ENCODE results near the gene PCBD2. TPM values are rescaled to one million over a fixed set of nuclear protein-coding genes. Genes with fewer than 3 reads are reported as not detected.
A peak's percentile ranks its signal among the peaks of the same experiment; 100 is the strongest.

PCBD2 gene
- polyA plus RNA-seq, 3 donors from 2014 or later = 2.8 to 9.3 (median 7.1) TPM

GRCh38 chr5:134948911-134949310, 44.0 kb downstream of the PCBD2 start:
- Mint-ChIP-seq H3K27me3 (ENCODE audit: low read depth in 3 of 3) (no peaks in the 10 kb centered on the region), H3K27ac (no peak overlapping the region), H3K9me3 (no peaks in the 10 kb centered on the region), H3K4me3 (no peak overlapping the region), H3K4me1 (no peaks in the 10 kb centered on the region), H3K36me3 (no peaks in the 10 kb centered on the region)
- no peak for DNase-seq

- Mint-ChIP-seq H3K27ac (no peak overlapping the region), H3K36me3 (peaks cover 2 to 3% (median 3%) of the 10 kb centered on the region in 3 donors), H3K4me3 (no peak overlapping the region), H3K9me3 (peaks cover 0 to 3% (median 0%) of the 10 kb centered on the region in 6 donors), H3K4me1 (no peaks in the 10 kb centered on the region), H3K27me3 (ENCODE audit: low read depth in 3 of 3) (no peaks in the 10 kb centered on the region)
- DNase-seq = no peak
Measured at GRCh38 chr5:134949316-134949715, 44.4 kb downstream of the PCBD2 start.

- Mint-ChIP-seq H3K4me3 (no peak overlapping the region), H3K9me3 (peaks cover 0 to 11% (median 5%) of the 10 kb centered on the region in 6 donors), H3K4me1 (peaks cover 6 to 15% of the 10 kb centered on the region in 2 donors), H3K36me3 (peaks cover 8 to 24% (median 9%) of the 10 kb centered on the region in 3 donors), H3K27ac (peak overlapping the region in 4 of 6 donors; percentile 10 to 83 (median 64)), H3K27me3 (ENCODE audit: low read depth in 3 of 3) (peaks cover 0 to 2% (median 0%) of the 10 kb centered on the region in 3 donors)
- peak in 1 of 3 donors; percentile 4 for DNase-seq
Measured at GRCh38 chr5:134957920-134958608, 53.1 kb downstream of the PCBD2 start.

GRCh38 chr5:134958755-134959154, 53.8 kb downstream of the PCBD2 start:
- peaks cover 8 to 24% (median 9%) of the 10 kb centered on the region in 3 donors for H3K36me3 Mint-ChIP-seq
- peaks cover 6 to 15% of the 10 kb centered on the region in 2 donors for H3K4me1 Mint-ChIP-seq
- peaks cover 0 to 2% (median 0%) of the 10 kb centered on the region in 3 donors for H3K27me3 Mint-ChIP-seq (ENCODE audit: low read depth in 3 of 3)
- H3K9me3 Mint-ChIP-seq = peaks cover 0 to 11% (median 5%) of the 10 kb centered on the region in 6 donors
- H3K27ac Mint-ChIP-seq = peak overlapping the region in 1 of 6 donors; percentile 12
- DNase-seq = no peak
- H3K4me3 Mint-ChIP-seq = no peak overlapping the region

- Mint-ChIP-seq H3K27ac (no peak overlapping the region), H3K4me3 (no peak overlapping the region), H3K36me3 (peaks cover 3 to 20% (median 4%) of the 10 kb centered on the region in 3 donors), H3K4me1 (peaks cover 11 to 26% of the 10 kb centered on the region in 2 donors), H3K9me3 (no peaks in the 10 kb centered on the region), H3K27me3 (ENCODE audit: low read depth in 3 of 3) (no peaks in the 10 kb centered on the region)
- no peak for DNase-seq
Measured at GRCh38 chr5:134963098-134963497, 58.2 kb downstream of the PCBD2 start.

GRCh38 chr5:134964359-134965270, 59.7 kb downstream of the PCBD2 start:
- peaks cover 4 to 19% (median 7%) of the 10 kb centered on the region in 3 donors for H3K36me3 Mint-ChIP-seq
- no peaks in the 10 kb centered on the region for H3K9me3 Mint-ChIP-seq
- H3K27me3 Mint-ChIP-seq (ENCODE audit: low read depth in 3 of 3) = no peaks in the 10 kb centered on the region
- peaks cover 6 to 16% of the 10 kb centered on the region in 2 donors for H3K4me1 Mint-ChIP-seq
- H3K27ac Mint-ChIP-seq = peak overlapping the region in 2 of 6 donors; percentile 29 to 55
- peak in 1 of 3 donors; percentile 2 for DNase-seq
- no peak overlapping the region for H3K4me3 Mint-ChIP-seq

GRCh38 chr5:134965271-134965825, 60.4 kb downstream of the PCBD2 start:
- H3K9me3 Mint-ChIP-seq = no peaks in the 10 kb centered on the region
- no peak overlapping the region for H3K27ac Mint-ChIP-seq
- DNase-seq = no peak
- H3K36me3 Mint-ChIP-seq = peaks cover 4 to 21% (median 10%) of the 10 kb centered on the region in 3 donors
- H3K4me3 Mint-ChIP-seq = no peak overlapping the region
- peaks cover 6 to 16% of the 10 kb centered on the region in 2 donors for H3K4me1 Mint-ChIP-seq
- H3K27me3 Mint-ChIP-seq (ENCODE audit: low read depth in 3 of 3) = no peaks in the 10 kb centered on the region

GRCh38 chr5:134967607-134968006, 62.7 kb downstream of the PCBD2 start, which contains the start of gene CATSPER3:
TSS of gene CATSPER3 (plus strand) at chr5:134967907. CDS start at chr5:134967992, 85 bp downstream.
- no peak for DNase-seq
- Mint-ChIP-seq H3K9me3 (no peaks in the 10 kb centered on the region), H3K4me3 (no peak within 1 kb of the TSS), H3K4me1 (peaks cover 6 to 16% of the 10 kb centered on the region in 2 donors), H3K36me3 (peaks cover 4 to 16% (median 10%) of the 10 kb centered on the region in 3 donors), H3K27ac (no peak within 1 kb of the TSS), H3K27me3 (ENCODE audit: low read depth in 3 of 3) (no peaks in the 10 kb centered on the region)

GRCh38 chr5:134968055-134968454, 63.1 kb downstream of the PCBD2 start:
- peaks cover 6 to 16% of the 10 kb centered on the region in 2 donors for H3K4me1 Mint-ChIP-seq
- no peak overlapping the region for H3K27ac Mint-ChIP-seq
- H3K27me3 Mint-ChIP-seq (ENCODE audit: low read depth in 3 of 3) = no peaks in the 10 kb centered on the region
- peaks cover 4 to 15% (median 10%) of the 10 kb centered on the region in 3 donors for H3K36me3 Mint-ChIP-seq
- no peaks in the 10 kb centered on the region for H3K9me3 Mint-ChIP-seq
- no peak for DNase-seq
- H3K4me3 Mint-ChIP-seq = no peak overlapping the region

- DNase-seq = no peak
- Mint-ChIP-seq H3K27ac (no peak overlapping the region), H3K4me1 (peaks cover 5 to 14% of the 10 kb centered on the region in 2 donors), H3K36me3 (peaks cover 4 to 14% (median 10%) of the 10 kb centered on the region in 3 donors), H3K4me3 (no peak overlapping the region), H3K27me3 (ENCODE audit: low read depth in 3 of 3) (no peaks in the 10 kb centered on the region), H3K9me3 (no peaks in the 10 kb centered on the region)
Measured at GRCh38 chr5:134969166-134969565, 64.2 kb downstream of the PCBD2 start.

- Mint-ChIP-seq H3K36me3 (peaks cover 8 to 14% (median 12%) of the 10 kb centered on the region in 3 donors), H3K27me3 (ENCODE audit: low read depth in 3 of 3) (no peaks in the 10 kb centered on the region), H3K27ac (no peak overlapping the region)
Measured at GRCh38 chr5:134975078-134975715, 70.3 kb downstream of the PCBD2 start.

GRCh38 chr5:134975843-134976242, 70.9 kb downstream of the PCBD2 start:
- H3K4me1 Mint-ChIP-seq = no peaks in the 10 kb centered on the region
- H3K9me3 Mint-ChIP-seq = peaks cover 1 to 14% (median 7%) of the 10 kb centered on the region in 6 donors
- H3K36me3 Mint-ChIP-seq = peaks cover 8 to 14% (median 12%) of the 10 kb centered on the region in 3 donors
- H3K27me3 Mint-ChIP-seq (ENCODE audit: low read depth in 3 of 3) = no peaks in the 10 kb centered on the region
- no peak overlapping the region for H3K4me3 Mint-ChIP-seq
- H3K27ac Mint-ChIP-seq = no peak overlapping the region
- no peak for DNase-seq

More at GRCh38 chr5:134975078-134975715, 70.3 kb downstream of the PCBD2 start:
- no peak overlapping the region for H3K4me3 Mint-ChIP-seq
- no peak for DNase-seq
- H3K4me1 Mint-ChIP-seq = no peaks in the 10 kb centered on the region
- H3K9me3 Mint-ChIP-seq = peaks cover 1 to 12% (median 6%) of the 10 kb centered on the region in 6 donors

GRCh38 chr5:134976841-134977240, 71.9 kb downstream of the PCBD2 start:
- Mint-ChIP-seq H3K4me1 (no peaks in the 10 kb centered on the region), H3K27me3 (ENCODE audit: low read depth in 3 of 3) (peaks cover 0 to 2% (median 0%) of the 10 kb centered on the region in 3 donors), H3K27ac (no peak overlapping the region), H3K4me3 (no peak overlapping the region), H3K9me3 (peaks cover 7 to 24% (median 13%) of the 10 kb centered on the region in 6 donors), H3K36me3 (peaks cover 8 to 17% (median 13%) of the 10 kb centered on the region in 3 donors)
- DNase-seq = no peak

All from immature natural killer cell (primary cell).